Heart left ventricle (tissue), 13 donors: ENCODE measurements around the gene ZNF324B.
"Not testable (repeated sequence)": the region's sequence is repeated elsewhere in the genome, so short reads cannot be mapped to it uniquely, and the experiment has no call there.

Experiments used
- CTCF ChIP-seq, 12 donors: fragments of 200-600 bp; sonication (generic) in 4 of 12; IDR thresholded peaks; one replicate each; pipeline versions ENCODE4 v1.5.0 to v1.8.0; 2018 to 2022; ENCODE audit warnings: antibody characterized with exemption in 12 of 12, mild to moderate bottlenecking in 5 of 12
- POLR2A ChIP-seq, 2 donors: fragments of 450-650 bp; IDR thresholded peaks; one replicate each; pipeline ENCODE4 v1.6.1; 2017; ENCODE audit warnings: antibody characterized with exemption in 2 of 2, mild to moderate bottlenecking in 2 of 2, moderate library complexity in 2 of 2
- donor health status: ischemic (EF 13 %, LVEDD 7.1; RV severe dilation, severe dysfunction).
- donor health status: DM: no; HTN: yes; CAD: no.
- donor health status: DM: no; HTN: no; CAD: no.
- donor health status: ischemic (EF 25% LVEDD 6.9; RV normal size, moderate dysfunction).
- donor health status: ischemic (EF 25% LVEDD 5.7; RV mildly dilated, moderate dysfunction).
- donor health status: ischemic (EF 35%, LVEDD 5.7; RV mildly dilated, moderate dysfunction).
- donor health status: nonischemic (EF 11% LVEDD 7.7; RV severe dilation, severe dysfunction).
- donor health status: DM: yes; HTN: yes; CAD: no.
- donor health status: PGD.
- donor health status: ischemic (EF 29% LVEDD 5.4; RV normal size, mild dysfunction).
- donor health status: nonischemic (EF 23%, LVEDD 6.1; RV moderate dilation, normal function).

GRCh38 chr19:58442986-58443385 lies 8.4 kb upstream of the ZNF324B start:
- TF ChIP-seq CTCF, POLR2A (IDR thresholded peaks at IDR 0.05): not testable (repeated sequence)
